NCI-H69 (cell line): ENCODE measurements around the gene WDR20.
"Not testable (repeated sequence)": the region's sequence is repeated elsewhere in the genome, so short reads cannot be mapped to it uniquely, and the experiment has no call there.

Experiments used
- DNase-seq: peaks from one replicate; lab custom pipeline; 2025; lab: John Stamatoyannopoulos, UW

The WDR20 gene

GRCh38 chr14:102131741-102132140, 8.0 kb upstream of the WDR20 start:
- DNase-seq, result no peak

GRCh38 chr14:102134021-102134420, 5.7 kb upstream of the WDR20 start:
- not testable (repeated sequence) for DNase-seq

GRCh38 chr14:102134719-102135118, 5.0 kb upstream of the WDR20 start:
- DNase-seq, result not testable (repeated sequence)

- not testable (repeated sequence) for DNase-seq
These were observed 4.2 kb upstream of the WDR20 start for GRCh38 chr14:102135456-102135855.

DNA sequence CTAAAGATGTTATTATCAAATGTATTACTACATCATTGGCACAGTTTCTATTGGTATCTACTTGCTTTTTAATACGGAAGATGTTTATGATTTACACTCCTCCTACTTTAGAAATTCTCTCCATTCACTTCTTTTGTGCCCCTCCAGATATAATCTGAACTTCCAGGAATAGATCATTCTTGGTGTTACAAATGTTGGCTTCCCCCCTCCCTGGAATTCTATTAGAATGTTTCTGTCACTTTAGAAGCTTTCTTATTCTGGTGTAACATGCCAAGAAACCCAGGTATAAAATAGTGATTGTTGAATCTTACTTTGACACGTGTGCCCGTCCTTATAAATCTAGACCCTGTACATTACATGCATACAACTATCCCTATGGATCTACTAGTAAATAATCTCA, 1.2 kb upstream of the WDR20 start:
- no peak for DNase-seq

DNA sequence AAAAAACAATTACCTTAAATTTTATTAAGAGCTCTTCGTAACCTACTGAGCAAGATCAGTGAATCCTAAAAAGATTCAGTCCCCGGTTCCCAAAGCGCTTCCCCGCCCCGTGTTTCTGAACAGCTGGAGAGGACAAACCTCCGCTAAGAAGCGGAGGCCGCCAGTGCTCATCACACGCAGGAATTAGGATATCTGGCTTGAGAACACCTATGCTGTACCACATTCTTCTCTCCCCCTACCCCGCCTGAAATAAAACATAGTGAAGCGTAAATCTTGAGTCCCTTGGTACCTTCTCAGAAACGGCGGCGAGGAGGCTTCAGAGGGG, 774 bp upstream of the WDR20 start:
- DNase-seq, result no peak

GRCh38 chr14:102140027-102140749, 491 bp downstream of the WDR20 start:
- peak; percentile 49 for DNase-seq

GRCh38 chr14:102140750-102141145, 1.1 kb downstream of the WDR20 start:
- no peak for DNase-seq

- no peak for DNase-seq
These were observed 2.1 kb downstream of the WDR20 start for GRCh38 chr14:102141797-102142196.

GRCh38 chr14:102144914-102145313, 5.2 kb downstream of the WDR20 start:
- DNase-seq, result no peak

GRCh38 chr14:102145395-102145794, 5.7 kb downstream of the WDR20 start:
- no peak for DNase-seq

DNA sequence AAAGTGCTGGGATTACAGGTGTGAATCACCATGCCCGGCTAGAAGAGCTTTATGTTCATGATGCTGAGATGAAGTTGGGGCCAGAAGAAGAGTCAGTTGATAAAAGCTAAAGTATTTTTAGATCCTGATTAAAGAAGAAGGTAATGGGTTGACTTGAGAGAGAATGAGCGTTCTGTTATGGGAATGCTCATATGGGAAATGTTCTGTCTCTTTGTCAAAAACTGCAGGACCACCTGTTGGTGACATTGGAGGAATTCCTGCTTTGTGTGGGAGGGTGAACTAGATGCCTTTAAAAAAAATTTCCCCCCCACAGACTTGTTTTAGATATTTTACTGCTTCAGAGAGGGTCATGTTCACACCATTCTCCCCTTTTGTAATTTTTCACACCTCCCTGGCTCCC, 6.7 kb downstream of the WDR20 start:
- DNase-seq, result no peak

DNA sequence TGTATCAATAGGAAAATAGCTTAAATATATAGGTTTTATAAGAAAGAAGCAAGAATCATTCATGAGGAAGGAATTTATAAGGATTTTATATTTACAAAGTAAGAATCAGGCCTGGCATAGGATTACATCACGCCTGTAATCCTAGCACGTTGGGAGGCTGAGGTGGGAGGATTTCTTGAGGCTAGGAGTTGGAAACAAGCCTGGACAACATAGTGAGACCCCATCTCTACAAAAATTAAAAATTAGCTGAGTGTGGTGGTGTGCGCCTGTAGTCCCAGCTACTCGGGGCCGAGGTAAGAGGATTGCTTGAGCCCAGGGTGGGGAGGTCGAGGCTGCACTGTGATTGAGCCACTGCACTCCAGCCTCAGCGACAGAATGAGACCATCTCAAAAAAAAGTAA, 10.4 kb downstream of the WDR20 start:
- DNase-seq, result no peak

DNA sequence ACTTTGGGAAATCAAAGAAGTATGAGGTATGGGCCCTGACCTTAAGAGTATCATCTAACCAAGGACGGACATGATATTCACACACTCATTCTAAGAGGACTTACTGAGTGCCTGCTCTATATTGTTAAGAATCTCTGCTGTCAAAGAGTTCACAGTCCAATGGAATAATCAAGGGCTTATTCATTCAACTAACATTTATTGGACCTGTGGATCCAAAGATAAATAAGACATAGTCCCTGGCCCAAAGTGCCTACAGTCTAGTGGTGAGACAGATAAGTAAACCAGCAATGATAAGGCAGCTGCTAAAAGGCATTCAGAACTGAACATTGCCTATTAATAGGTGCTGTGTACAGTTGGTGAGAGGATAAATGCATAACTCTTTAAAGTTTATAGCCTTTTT, 11.0 kb downstream of the WDR20 start:
- no peak for DNase-seq

GRCh38 chr14:102151411-102151810, 11.7 kb downstream of the WDR20 start:
- DNase-seq, result not testable (repeated sequence)

- no peak for DNase-seq
These were observed 14.4 kb downstream of the WDR20 start for GRCh38 chr14:102154121-102154520.

- DNase-seq, result no peak
These were observed 15.3 kb downstream of the WDR20 start for GRCh38 chr14:102154821-102155549.

DNA sequence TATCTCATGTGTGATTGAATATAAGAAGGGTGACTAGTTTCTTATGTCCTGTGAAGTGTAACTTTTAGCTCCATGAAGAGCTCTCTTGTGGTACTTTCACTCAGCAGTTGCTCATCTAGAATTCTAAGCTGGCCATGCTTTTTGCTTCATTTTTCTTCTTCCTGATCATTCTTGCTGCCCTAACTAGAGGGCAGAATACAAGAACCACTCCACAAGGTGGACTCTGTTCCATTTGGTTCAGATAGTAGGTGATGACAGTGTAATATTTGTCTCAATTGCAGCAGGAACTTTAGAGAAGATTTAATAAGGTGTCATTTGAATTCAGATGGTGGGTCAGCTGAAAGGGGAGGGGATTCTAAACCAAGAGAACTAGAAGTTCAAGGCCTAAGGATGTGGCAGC, 17.6 kb downstream of the WDR20 start:
- DNase-seq, result no peak

DNA sequence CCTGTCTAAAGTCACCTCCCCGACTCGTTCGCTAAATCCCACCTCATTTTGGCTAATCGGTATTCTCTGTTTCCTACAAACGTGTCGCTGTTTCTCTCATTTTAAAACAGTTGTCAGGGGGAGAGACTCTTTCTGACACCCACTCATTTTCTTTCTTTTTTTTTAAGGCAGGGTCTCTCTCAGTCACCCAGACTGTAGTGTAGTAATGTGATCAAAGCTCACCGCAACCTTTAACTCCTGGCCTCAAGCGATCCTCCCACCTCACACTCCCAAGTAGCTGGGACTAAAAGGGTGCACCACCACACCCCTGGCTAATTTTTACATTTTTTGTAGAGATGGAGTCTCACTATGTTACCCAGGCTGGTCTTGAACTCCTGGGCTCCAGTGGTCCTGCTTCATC, 19.1 kb downstream of the WDR20 start:
- no peak for DNase-seq

- no peak for DNase-seq
These were observed 20.1 kb downstream of the WDR20 start for GRCh38 chr14:102159841-102160240.

DNA sequence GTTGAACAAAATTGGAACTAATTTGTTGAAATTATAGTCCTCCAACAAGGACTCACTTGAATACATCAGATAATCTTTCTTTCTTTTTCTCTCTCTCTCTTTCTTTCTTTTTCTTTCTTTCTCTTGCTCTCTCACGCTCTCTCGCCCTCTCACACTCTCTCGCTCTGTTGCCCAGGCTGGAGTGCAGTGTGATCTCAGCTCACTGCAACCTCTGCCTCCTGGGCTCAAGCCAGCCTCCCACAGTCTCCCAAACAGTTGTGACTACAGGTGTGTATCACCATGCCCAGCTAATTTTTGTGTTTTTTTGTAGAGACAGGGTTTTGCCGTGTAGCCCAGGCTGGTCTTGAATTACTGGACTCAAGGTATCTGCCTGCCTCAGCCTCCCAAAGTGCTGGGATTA, 22.8 kb downstream of the WDR20 start:
- no peak for DNase-seq

- no peak for DNase-seq
These were observed 24.5 kb downstream of the WDR20 start for GRCh38 chr14:102164241-102164641.

DNA sequence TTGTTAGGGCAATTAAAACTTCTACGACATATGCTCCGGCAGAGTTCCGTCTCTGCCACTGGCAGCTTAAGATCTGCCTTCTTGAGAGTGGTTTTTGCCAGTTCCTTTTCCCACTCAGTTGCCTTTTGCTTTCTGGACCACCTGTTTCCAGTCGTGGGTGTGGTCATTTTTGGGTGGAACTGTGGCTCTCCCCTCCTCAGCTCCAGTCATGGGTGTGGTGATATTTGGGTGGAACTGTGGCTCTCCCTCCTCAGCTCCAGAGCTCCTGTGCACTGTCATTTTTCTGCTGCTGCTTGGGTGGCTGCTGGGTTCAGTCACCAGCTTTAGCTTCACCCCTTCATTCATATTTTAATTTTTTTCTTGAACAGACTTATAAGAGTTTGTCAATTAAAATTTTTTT, 25.3 kb downstream of the WDR20 start:
- DNase-seq, result no peak

GRCh38 chr14:102170061-102170460, 30.4 kb downstream of the WDR20 start:
- DNase-seq, result no peak
